ENCODE data around the gene NASP.

- TF ChIP-seq CTCF (IDR thresholded peaks at IDR 0.05) (no peak), POLR2AphosphoS5 (IDR thresholded peaks at IDR 0.05) (no peak), POLR2A (IDR thresholded peaks at IDR 0.05) (no peak), EP300 (IDR thresholded peaks at IDR 0.05) (no peak)
Measured at GRCh38 chr1:45623972-45624371, 40.1 kb downstream of the NASP start, which contains the start of gene CCDC17.
